HEK293T (cell line): ENCODE results near the gene RASSF5.

Source experiments
- CTCF ChIA-PET: fragments of 350-600 bp; formaldehyde crosslinking; extraction: SDS; loops from one replicate; lab custom pipeline; 2021; ENCODE audit warnings: antibody characterized with exemption, inconsistent platforms; lab: Yijun Ruan, JAX
- POLR2A ChIA-PET: fragments of 350-600 bp; formaldehyde crosslinking; extraction: SDS; loops from one replicate; lab custom pipeline; 2020; ENCODE audit warnings: antibody characterized with exemption, inconsistent platforms; lab: Yijun Ruan, JAX
- DNase-seq: peaks from one replicate; pipeline ENCODE4 v3.0.0; 2012; ENCODE audit warnings: mixed read lengths; ENCODE audit errors: extremely low spot score
- ARNT ChIP-seq: fragments of 450-650 bp; IDR thresholded peaks from 2 replicates; pipeline ENCODE4 v1.6.1; 2017; ENCODE audit warnings: mild to moderate bottlenecking
- BHLHE40 ChIP-seq: fragments of 450-650 bp; IDR thresholded peaks from 2 replicates; pipeline ENCODE4 v1.6.1; 2016; ENCODE audit warnings: mild to moderate bottlenecking, moderate library complexity, borderline replicate concordance
- CTBP1 ChIP-seq: fragments of 450-650 bp; IDR thresholded peaks from 2 replicates; pipeline ENCODE4 v1.6.1; 2016; ENCODE audit warnings: borderline replicate concordance
- ELF4 ChIP-seq: fragments of 450-650 bp; IDR thresholded peaks from 2 replicates; pipeline ENCODE4 v1.6.1; 2017; ENCODE audit warnings: antibody characterized with exemption
- FOXA1 ChIP-seq: fragments of 450-650 bp; IDR thresholded peaks from 2 replicates; pipeline ENCODE4 v1.6.1; 2016; ENCODE audit warnings: mild to moderate bottlenecking
- FOXK2 ChIP-seq: fragments of 450-650 bp; IDR thresholded peaks from 2 replicates; pipeline ENCODE4 v1.6.1; 2016; ENCODE audit warnings: mild to moderate bottlenecking
- FOXM1 ChIP-seq: fragments of 450-650 bp; IDR thresholded peaks from 2 replicates; pipeline ENCODE4 v1.6.1; 2017; ENCODE audit warnings: mild to moderate bottlenecking, borderline replicate concordance
- HDGF ChIP-seq: fragments of 450-650 bp; IDR thresholded peaks from 2 replicates; pipeline ENCODE4 v1.6.1; 2017; ENCODE audit warnings: antibody characterized with exemption, borderline replicate concordance
- L3MBTL2 ChIP-seq: fragments of 450-650 bp; conservative IDR thresholded peaks from 2 replicates; pipeline ENCODE4 v1.6.1; 2016; ENCODE audit warnings: mild to moderate bottlenecking
- LEF1 ChIP-seq: fragments of 450-650 bp; IDR thresholded peaks from 2 replicates; pipeline ENCODE4 v1.6.1; 2017; ENCODE audit warnings: mild to moderate bottlenecking, borderline replicate concordance
- NFRKB ChIP-seq: fragments of 450-650 bp; IDR thresholded peaks from 2 replicates; pipeline ENCODE4 v1.6.1; 2016; ENCODE audit warnings: mild to moderate bottlenecking, moderate library complexity
- SP1 ChIP-seq: fragments of 450-650 bp; IDR thresholded peaks from 2 replicates; pipeline ENCODE4 v1.6.1; 2017
- SUZ12 ChIP-seq: fragments of 450-650 bp; IDR thresholded peaks from 2 replicates; pipeline ENCODE4 v1.6.1; 2016; ENCODE audit warnings: mild to moderate bottlenecking
- TARDBP ChIP-seq: fragments of 450-650 bp; IDR thresholded peaks from 2 replicates; pipeline ENCODE4 v1.6.1; 2016
- ZNF384 ChIP-seq: fragments of 450-650 bp; IDR thresholded peaks from 2 replicates; pipeline ENCODE4 v1.6.1; 2016
- TF ChIP-seq, protein P1 (sequence below): fragments of 450-650 bp; IDR thresholded peaks from 2 replicates; pipeline ENCODE4 v1.6.1; 2016

Gene RASSF5

DNA sequence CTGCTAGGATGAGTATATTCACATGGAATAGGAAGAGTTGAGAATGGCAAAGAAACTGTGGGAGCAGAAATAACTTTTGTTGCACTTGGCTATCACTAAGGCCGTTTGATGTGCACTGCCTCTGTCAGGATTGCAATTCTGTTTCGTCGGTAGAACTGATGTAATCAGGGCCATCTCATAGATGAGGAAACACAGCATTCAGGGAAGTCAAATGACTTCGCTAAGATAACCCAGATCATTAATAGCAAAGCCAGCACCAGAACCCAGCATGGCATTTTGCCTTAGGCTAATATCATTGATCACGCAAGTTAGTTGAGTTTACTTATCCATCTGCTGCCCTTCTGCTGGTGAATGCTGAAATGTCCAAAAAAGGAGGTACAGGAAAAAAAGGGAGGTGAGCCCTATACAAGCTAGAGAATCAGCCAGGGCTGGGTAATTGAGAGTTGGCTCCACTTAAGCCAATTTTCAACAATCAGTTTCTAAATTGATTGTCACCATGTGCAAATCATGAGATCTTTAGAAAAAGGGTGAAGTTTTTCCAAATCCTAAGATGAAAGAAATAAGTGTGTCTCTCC lies 7.6 kb downstream of the RASSF5 start:
- POLR2A ChIA-PET = no interaction called here
- no peak for DNase-seq
- CTCF ChIA-PET = interaction anchor here (1.2 kb wide), 1 partner anchor 24 kb away, joined by 4 read pairs; no protein-coding TSS in a partner anchor
- TF ChIP-seq, protein P1, sequence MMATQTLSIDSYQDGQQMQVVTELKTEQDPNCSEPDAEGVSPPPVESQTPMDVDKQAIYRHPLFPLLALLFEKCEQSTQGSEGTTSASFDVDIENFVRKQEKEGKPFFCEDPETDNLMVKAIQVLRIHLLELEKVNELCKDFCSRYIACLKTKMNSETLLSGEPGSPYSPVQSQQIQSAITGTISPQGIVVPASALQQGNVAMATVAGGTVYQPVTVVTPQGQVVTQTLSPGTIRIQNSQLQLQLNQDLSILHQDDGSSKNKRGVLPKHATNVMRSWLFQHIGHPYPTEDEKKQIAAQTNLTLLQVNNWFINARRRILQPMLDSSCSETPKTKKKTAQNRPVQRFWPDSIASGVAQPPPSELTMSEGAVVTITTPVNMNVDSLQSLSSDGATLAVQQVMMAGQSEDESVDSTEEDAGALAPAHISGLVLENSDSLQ = no peak
- TF ChIP-seq HDGF (no peak), ELF4 (no peak), LEF1 (no peak), NFRKB (no peak), TARDBP (no peak)

- ChIA-PET CTCF (interaction anchor here (0.7 kb wide), 1 partner anchor 193 kb away, joined by 3 read pairs; no protein-coding TSS in a partner anchor), POLR2A (no interaction called here)
- TF ChIP-seq ZNF384 (no peak), FOXK2 (no peak), FOXA1 (no peak), NFRKB (no peak), HDGF (no peak), FOXM1 (no peak), SUZ12 (no peak)
- DNase-seq = no peak
These were observed 9.3 kb downstream of the RASSF5 start for GRCh38 chr1:206516728-206516990.

GRCh38 chr1:206517784-206518183 lies 10.5 kb downstream of the RASSF5 start:
- POLR2A ChIA-PET = interaction anchor here (0.5 kb wide), 1 partner anchor 461 kb away, joined by 4 read pairs; no protein-coding TSS in a partner anchor
- CTCF ChIA-PET = no interaction called here
- no peak for DNase-seq
- TF ChIP-seq ZNF384 (no peak), BHLHE40 (no peak), TARDBP (no peak), FOXM1 (no peak), NFRKB (no peak), ELF4 (no peak), HDGF (no peak), SUZ12 (no peak), SP1 (no peak), FOXA1 (no peak), FOXK2 (no peak), ARNT (no peak)

DNA sequence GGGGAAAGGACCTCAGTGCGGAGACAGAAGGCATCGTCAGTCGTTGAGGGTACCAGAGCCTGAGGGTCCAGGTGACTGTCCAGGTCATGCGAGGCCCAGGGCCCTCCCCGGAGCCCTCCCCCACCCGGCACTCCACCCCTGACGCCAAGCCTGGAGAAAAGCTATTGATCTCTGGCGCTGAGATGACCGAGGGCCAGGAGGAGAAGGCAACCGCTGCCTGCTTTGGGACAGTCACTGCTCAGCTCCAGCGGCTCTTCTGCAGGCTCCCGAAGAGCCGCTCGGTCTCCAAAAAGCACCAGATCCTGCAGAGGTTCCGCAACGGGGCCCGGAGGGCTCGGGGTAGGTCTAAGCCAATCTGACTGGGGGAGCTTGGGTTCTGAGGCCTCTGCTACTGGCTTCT lies 10.9 kb downstream of the RASSF5 start:
- no peak for DNase-seq
- POLR2A ChIA-PET = interaction anchor here (0.5 kb wide), 1 partner anchor 461 kb away, joined by 4 read pairs; no protein-coding TSS in a partner anchor
- TF ChIP-seq ELF4 (no peak), BHLHE40 (no peak), LEF1 (no peak), HDGF (no peak), FOXK2 (no peak), SUZ12 (no peak), FOXA1 (no peak), SP1 (no peak), NFRKB (no peak), L3MBTL2 (no peak), TARDBP (no peak), FOXM1 (no peak), CTBP1 (no peak), ZNF384 (no peak), ARNT (no peak)
- TF ChIP-seq, protein P1 = no peak
- CTCF ChIA-PET = no interaction called here

GRCh38 chr1:206518743-206519142 lies 11.4 kb downstream of the RASSF5 start:
- ChIA-PET CTCF (no interaction called here), POLR2A (no interaction called here)
- TF ChIP-seq FOXK2 = no peak
- TF ChIP-seq NFRKB = no peak
- TF ChIP-seq, protein P1 = no peak
- TF ChIP-seq SUZ12 = no peak
- no peak for TF ChIP-seq FOXM1
- no peak for TF ChIP-seq HDGF
- no peak for DNase-seq

DNA sequence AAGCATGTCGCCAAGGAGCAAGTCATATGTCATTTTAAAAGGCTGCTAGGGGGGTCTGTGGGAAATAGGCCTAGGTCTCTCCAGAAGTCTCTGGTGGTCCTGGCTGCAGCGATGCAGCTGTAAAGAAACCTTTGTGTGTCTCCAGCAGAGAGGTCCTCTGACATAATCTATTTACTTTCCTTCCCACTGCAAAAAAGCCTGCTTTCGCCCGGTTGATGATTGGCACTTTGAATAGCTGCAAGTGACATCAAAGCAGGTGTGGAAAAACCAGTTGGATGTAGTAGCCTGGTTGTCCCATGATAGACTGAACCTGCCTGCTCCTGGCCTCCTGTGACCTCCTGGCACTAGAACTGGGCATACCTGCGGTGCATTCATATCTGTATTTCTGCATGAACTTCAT lies 13.8 kb downstream of the RASSF5 start:
- TF ChIP-seq TARDBP (no peak), FOXM1 (no peak), CTBP1 (no peak)
- TF ChIP-seq, protein P1 = peak; percentile 53
- ChIA-PET CTCF (interaction anchor here (0.5 to 1.1 kb wide), 2 partner anchors 24 to 1217 kb away, joined by 3 to 4 read pairs; no protein-coding TSS in a partner anchor), POLR2A (no interaction called here)
- no peak for DNase-seq
